WTC11 (cell line): ENCODE data around the gene CDK6.
"Not testable (repeated sequence)": the region's sequence is repeated elsewhere in the genome, so short reads cannot be mapped to it uniquely, and the experiment has no call there.

ENCODE experiments used
- CTCF ChIP-seq: fragments of 200-600 bp; IDR thresholded peaks from 2 replicates; pipeline ENCODE4 v1.8.0; 2022; ENCODE audit warnings: antibody characterized with exemption
- FOXJ3 ChIP-seq: sonication (generic); formaldehyde crosslinking; IDR thresholded peaks from 2 replicates; pipeline ENCODE4 v1.9.0; 2021; ENCODE audit warnings: missing genetic modification reagents, mild to moderate bottlenecking, borderline replicate concordance
- MAX ChIP-seq: sonication (generic); formaldehyde crosslinking; IDR thresholded peaks from 2 replicates; pipeline ENCODE4 v1.8.0; 2022; ENCODE audit warnings: mild to moderate bottlenecking, missing genetic modification reagents
- MYBL2 ChIP-seq: sonication (generic); formaldehyde crosslinking; IDR thresholded peaks from 2 replicates; pipeline ENCODE4 v1.8.1; 2023; ENCODE audit warnings: mild to moderate bottlenecking, moderate library complexity, missing genetic modification reagents
- NFYB ChIP-seq: sonication (generic); formaldehyde crosslinking; conservative IDR thresholded peaks from 2 replicates; pipeline ENCODE4 v1.8.0; 2022; ENCODE audit warnings: low read depth, missing genetic modification reagents
- PREB ChIP-seq: sonication (generic); formaldehyde crosslinking; IDR thresholded peaks from 2 replicates; pipeline ENCODE4 v1.8.1; 2022; ENCODE audit warnings: mild to moderate bottlenecking, missing genetic modification reagents, moderate library complexity, borderline replicate concordance
- SP1 ChIP-seq: sonication (generic); formaldehyde crosslinking; conservative IDR thresholded peaks from 2 replicates; pipeline ENCODE4 v1.8.1; 2022; ENCODE audit warnings: missing genetic modification reagents
- TF ChIP-seq, protein P1 (sequence below): sonication (generic); formaldehyde crosslinking; IDR thresholded peaks from 2 replicates; pipeline ENCODE4 v1.8.0; 2022; ENCODE audit warnings: mild to moderate bottlenecking, missing genetic modification reagents

DNA sequence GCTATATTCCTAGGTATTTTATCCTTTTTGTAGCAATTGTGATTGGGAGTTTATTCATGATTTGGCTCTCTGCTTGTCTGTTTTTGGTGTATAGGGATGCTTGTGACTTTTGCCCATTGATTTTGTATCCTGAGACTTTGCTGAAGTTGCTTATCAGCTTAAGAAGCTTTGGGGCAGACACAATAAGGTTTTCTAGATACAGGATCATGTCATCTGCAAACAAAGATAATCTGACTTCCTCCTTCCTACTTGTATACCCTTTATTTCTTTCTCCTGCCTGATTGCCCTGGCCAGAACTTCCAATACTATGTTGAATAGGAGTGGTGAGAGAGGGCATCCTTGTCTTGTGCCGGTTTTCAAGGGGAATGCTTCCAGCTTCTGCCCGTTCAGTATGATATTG is 49.7 kb upstream of the CDK6 start:
- TF ChIP-seq CTCF; MYBL2 (CRISPR knock-in tag); PREB (CRISPR knock-in tag); FOXJ3; SP1 (CRISPR knock-in tag); NFYB; MAX (CRISPR knock-in tag): not testable (repeated sequence)
- TF ChIP-seq, protein P1, sequence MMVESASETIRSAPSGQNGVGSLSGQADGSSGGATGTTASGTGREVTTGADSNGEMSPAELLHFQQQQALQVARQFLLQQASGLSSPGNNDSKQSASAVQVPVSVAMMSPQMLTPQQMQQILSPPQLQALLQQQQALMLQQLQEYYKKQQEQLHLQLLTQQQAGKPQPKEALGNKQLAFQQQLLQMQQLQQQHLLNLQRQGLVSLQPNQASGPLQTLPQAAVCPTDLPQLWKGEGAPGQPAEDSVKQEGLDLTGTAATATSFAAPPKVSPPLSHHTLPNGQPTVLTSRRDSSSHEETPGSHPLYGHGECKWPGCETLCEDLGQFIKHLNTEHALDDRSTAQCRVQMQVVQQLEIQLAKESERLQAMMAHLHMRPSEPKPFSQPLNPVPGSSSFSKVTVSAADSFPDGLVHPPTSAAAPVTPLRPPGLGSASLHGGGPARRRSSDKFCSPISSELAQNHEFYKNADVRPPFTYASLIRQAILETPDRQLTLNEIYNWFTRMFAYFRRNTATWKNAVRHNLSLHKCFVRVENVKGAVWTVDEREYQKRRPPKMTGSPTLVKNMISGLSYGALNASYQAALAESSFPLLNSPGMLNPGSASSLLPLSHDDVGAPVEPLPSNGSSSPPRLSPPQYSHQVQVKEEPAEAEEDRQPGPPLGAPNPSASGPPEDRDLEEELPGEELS (CRISPR knock-in tag) = not testable (repeated sequence)
